Measurements from ENCODE around the gene ARSD. TPM values are rescaled to one million over a fixed set of nuclear protein-coding genes. Genes with fewer than 3 reads are reported as not detected.

Gene ARSD
- polyA plus RNA-seq, 1 donor (not counting 4 experiments of a cell fraction or from before 2014, with no cell fraction given): 7.9 TPM

DNA sequence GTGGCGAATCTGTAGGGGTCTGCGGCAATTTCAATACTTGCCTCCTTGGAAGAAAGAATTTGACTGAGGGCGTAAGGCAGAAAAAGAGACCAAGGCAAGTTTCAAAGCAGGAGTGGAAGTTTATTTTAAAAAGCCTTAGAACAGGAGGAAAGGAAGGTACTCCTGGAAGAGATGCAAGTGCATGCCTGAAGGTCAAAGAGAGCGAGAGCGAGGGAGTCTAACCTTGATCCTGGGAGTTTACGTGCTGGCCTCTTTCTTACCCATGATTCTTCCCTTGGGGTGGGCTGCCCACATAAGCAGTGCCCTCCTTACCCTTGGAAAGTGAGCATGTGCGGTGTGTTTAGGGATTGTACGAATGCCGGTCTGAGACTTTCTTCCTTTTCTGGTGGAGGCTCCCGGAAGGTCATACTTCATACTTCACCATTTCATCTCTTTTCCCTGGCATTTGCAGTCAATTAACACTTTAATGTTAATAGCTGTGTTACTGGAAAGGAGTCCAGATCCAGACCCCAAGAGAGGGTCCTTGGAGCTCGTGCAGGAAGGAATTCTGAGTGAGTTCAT, 40.0 kb downstream of the ARSD start:
- no peaks in the 10 kb centered on the region for H3K9me1 ChIP-seq (ENCODE audit: control insufficient read depth, extremely low read depth, insufficient read depth, low read length)
- no peak overlapping the region for H2AFZ ChIP-seq (ENCODE audit: control insufficient read depth, low read length)
- no peaks in the 10 kb centered on the region for H3K9me3 ChIP-seq (ENCODE audit: control insufficient read depth, low read depth, low read length)
- TF ChIP-seq, protein P1, sequence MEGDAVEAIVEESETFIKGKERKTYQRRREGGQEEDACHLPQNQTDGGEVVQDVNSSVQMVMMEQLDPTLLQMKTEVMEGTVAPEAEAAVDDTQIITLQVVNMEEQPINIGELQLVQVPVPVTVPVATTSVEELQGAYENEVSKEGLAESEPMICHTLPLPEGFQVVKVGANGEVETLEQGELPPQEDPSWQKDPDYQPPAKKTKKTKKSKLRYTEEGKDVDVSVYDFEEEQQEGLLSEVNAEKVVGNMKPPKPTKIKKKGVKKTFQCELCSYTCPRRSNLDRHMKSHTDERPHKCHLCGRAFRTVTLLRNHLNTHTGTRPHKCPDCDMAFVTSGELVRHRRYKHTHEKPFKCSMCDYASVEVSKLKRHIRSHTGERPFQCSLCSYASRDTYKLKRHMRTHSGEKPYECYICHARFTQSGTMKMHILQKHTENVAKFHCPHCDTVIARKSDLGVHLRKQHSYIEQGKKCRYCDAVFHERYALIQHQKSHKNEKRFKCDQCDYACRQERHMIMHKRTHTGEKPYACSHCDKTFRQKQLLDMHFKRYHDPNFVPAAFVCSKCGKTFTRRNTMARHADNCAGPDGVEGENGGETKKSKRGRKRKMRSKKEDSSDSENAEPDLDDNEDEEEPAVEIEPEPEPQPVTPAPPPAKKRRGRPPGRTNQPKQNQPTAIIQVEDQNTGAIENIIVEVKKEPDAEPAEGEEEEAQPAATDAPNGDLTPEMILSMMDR (optimal IDR thresholded peaks at IDR 0.05 in 1 of 3, IDR thresholded peaks at IDR 0.05 in 1 of 3, conservative IDR thresholded peaks at IDR 0.05 in 1 of 3; ENCODE audit: extremely low read depth in 1 of 3, insufficient read depth in 2 of 3, low read length in 3 of 3): no peak
- TF ChIP-seq EZH2 (IDR thresholded peaks at IDR 0.05; ENCODE audit: low read length): no peak
- DNase-seq (ENCODE audit: low read depth, low spot score): no peak
- dilution Hi-C loops (cut with MboI; ENCODE audit: extremely low pct_ligation_motif_present, low sequenced_read_pairs): no loop called here
- no peaks in the 10 kb centered on the region for H3K4me1 ChIP-seq (ENCODE audit: control insufficient read depth, extremely low read depth, insufficient read depth, low read length)
- H3K36me3 ChIP-seq (ENCODE audit: control insufficient read depth in 2 of 2, extremely low read depth in 1 of 2, insufficient read depth in 2 of 2, low read length in 2 of 2): no peaks in the 10 kb centered on the region
- H3K4me2 ChIP-seq (ENCODE audit: control insufficient read depth, extremely low read depth, insufficient read depth, low read depth, low read length): peak overlapping the region; percentile 29
- no peak overlapping the region for H3K4me3 ChIP-seq (ENCODE audit: control insufficient read depth in 2 of 3, extremely low read depth in 1 of 3, insufficient read depth in 2 of 3, low read depth in 1 of 3, low read length in 3 of 3)
- H3K27me3 ChIP-seq (ENCODE audit: control insufficient read depth, extremely low read depth, insufficient read depth, low read length): no peaks in the 10 kb centered on the region
- H3K9ac ChIP-seq (ENCODE audit: control insufficient read depth, extremely low read depth, insufficient read depth, low read length): no peak overlapping the region
- H3K79me2 ChIP-seq (ENCODE audit: control insufficient read depth, insufficient read depth, low read length): no peaks in the 10 kb centered on the region
- FAIRE-seq: no peak
- no peak overlapping the region for H3K27ac ChIP-seq (ENCODE audit: control insufficient read depth, insufficient read depth, low read length)
- no peaks in the 10 kb centered on the region for H4K20me1 ChIP-seq (ENCODE audit: control insufficient read depth, extremely low read depth, insufficient read depth, low read length)

DNA sequence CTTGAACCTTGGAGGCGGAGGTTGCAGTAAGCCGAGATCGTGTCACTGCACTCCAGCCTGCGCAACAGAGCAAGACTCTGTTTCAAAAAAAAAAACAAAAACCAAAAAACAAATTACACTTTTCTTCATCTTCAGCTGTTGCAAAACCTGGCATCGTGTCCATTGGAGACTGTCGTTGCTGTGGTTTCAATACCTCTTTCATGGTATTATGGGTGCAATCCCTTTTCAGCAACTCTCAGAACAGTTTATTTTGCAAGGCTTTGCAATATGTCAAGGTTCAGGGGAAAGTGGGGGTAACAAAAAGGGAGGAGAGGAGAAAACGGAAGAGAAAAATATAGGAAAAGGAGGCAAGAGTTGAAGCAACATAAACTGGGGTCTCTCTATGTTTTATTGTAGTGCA, 40.8 kb downstream of the ARSD start:
- no peak for TF ChIP-seq EZH2 (IDR thresholded peaks at IDR 0.05; ENCODE audit: low read length)
- TF ChIP-seq, protein P1 (optimal IDR thresholded peaks at IDR 0.05 in 1 of 3, IDR thresholded peaks at IDR 0.05 in 1 of 3, conservative IDR thresholded peaks at IDR 0.05 in 1 of 3; ENCODE audit: extremely low read depth in 1 of 3, insufficient read depth in 2 of 3, low read length in 3 of 3): no peak

More for the DNA sequence above, 40.8 kb downstream of the ARSD start:
- DNase-seq (ENCODE audit: low read depth, low spot score): no peak
- H4K20me1 ChIP-seq (ENCODE audit: control insufficient read depth, extremely low read depth, insufficient read depth, low read length): no peaks in the 10 kb centered on the region
- no peaks in the 10 kb centered on the region for H3K4me1 ChIP-seq (ENCODE audit: control insufficient read depth, extremely low read depth, insufficient read depth, low read length)
- H3K9me3 ChIP-seq (ENCODE audit: control insufficient read depth, low read depth, low read length): no peaks in the 10 kb centered on the region
- no peak for FAIRE-seq
- H3K79me2 ChIP-seq (ENCODE audit: control insufficient read depth, insufficient read depth, low read length): no peaks in the 10 kb centered on the region
- no peak overlapping the region for H3K4me2 ChIP-seq (ENCODE audit: control insufficient read depth, extremely low read depth, insufficient read depth, low read depth, low read length)
- dilution Hi-C loops (cut with MboI; ENCODE audit: extremely low pct_ligation_motif_present, low sequenced_read_pairs): no loop called here
- H3K27ac ChIP-seq (ENCODE audit: control insufficient read depth, insufficient read depth, low read length): no peak overlapping the region
- no peak overlapping the region for H2AFZ ChIP-seq (ENCODE audit: control insufficient read depth, low read length)
- no peaks in the 10 kb centered on the region for H3K36me3 ChIP-seq (ENCODE audit: control insufficient read depth in 2 of 2, extremely low read depth in 1 of 2, insufficient read depth in 2 of 2, low read length in 2 of 2)
- no peaks in the 10 kb centered on the region for H3K27me3 ChIP-seq (ENCODE audit: control insufficient read depth, extremely low read depth, insufficient read depth, low read length)
- no peak overlapping the region for H3K9ac ChIP-seq (ENCODE audit: control insufficient read depth, extremely low read depth, insufficient read depth, low read length)
- no peak overlapping the region for H3K4me3 ChIP-seq (ENCODE audit: control insufficient read depth in 2 of 3, extremely low read depth in 1 of 3, insufficient read depth in 2 of 3, low read depth in 1 of 3, low read length in 3 of 3)
- H3K9me1 ChIP-seq (ENCODE audit: control insufficient read depth, extremely low read depth, insufficient read depth, low read length): no peaks in the 10 kb centered on the region
